Brain microvascular endothelial cell (primary cell): ENCODE measurements around the gene USP36.
A peak's percentile ranks its signal among the peaks of the same experiment; 100 is the strongest.

Experiments
- DNase-seq: peaks from one replicate; pipeline ENCODE4 v3.0.0-alpha.2; 2020
- H3K27ac ChIP-seq: fragments of 250-450 bp; sonication (Bioruptor Pico); 2 replicates; pipeline ENCODE4 v1.5.1; 2020; ENCODE audit warnings: mild to moderate bottlenecking, moderate library complexity
- H3K27me3 ChIP-seq: fragments of 250-450 bp; sonication (Bioruptor Pico); replicated peaks from 2 replicates; pipeline ENCODE4 v1.5.1; 2020; ENCODE audit warnings: mild to moderate bottlenecking
- H3K36me3 ChIP-seq: fragments of 250-450 bp; sonication (Bioruptor Pico); replicated peaks from 2 replicates; pipeline ENCODE4 v1.5.1; 2020; ENCODE audit warnings: mild to moderate bottlenecking
- H3K4me3 ChIP-seq: 2 replicates; pipeline ENCODE4 v1.5.1; 2011; ENCODE audit warnings: low read depth, mild to moderate bottlenecking, control low read depth, low read length, moderate library complexity
- CTCF ChIP-seq: IDR thresholded peaks from 2 replicates; pipeline ENCODE4 v1.5.1; 2011; ENCODE audit warnings: low read depth, mild to moderate bottlenecking, moderate library complexity, low read length, control low read depth, inconsistent platforms; ENCODE audit errors: missing control alignments
- in situ Hi-C: cut with HindIII; loops from 2 replicates; pipeline ENCODE4 v1.10.0; 2017; ENCODE audit warnings: low sequenced_read_pairs, low pct_ligation_motif_present

Gene USP36

GRCh38 chr17:78844301-78845005 lies 3.8 kb upstream of the USP36 start:
- Histone ChIP-seq H3K4me3 (no peak overlapping the region), H3K36me3 (no peaks in the 10 kb centered on the region), H3K27me3 (no peaks in the 10 kb centered on the region), H3K27ac (no peak overlapping the region)
- TF ChIP-seq CTCF, result no peak
- DNase-seq, result peak; percentile 33
- in situ Hi-C loops, result no loop called here

DNA sequence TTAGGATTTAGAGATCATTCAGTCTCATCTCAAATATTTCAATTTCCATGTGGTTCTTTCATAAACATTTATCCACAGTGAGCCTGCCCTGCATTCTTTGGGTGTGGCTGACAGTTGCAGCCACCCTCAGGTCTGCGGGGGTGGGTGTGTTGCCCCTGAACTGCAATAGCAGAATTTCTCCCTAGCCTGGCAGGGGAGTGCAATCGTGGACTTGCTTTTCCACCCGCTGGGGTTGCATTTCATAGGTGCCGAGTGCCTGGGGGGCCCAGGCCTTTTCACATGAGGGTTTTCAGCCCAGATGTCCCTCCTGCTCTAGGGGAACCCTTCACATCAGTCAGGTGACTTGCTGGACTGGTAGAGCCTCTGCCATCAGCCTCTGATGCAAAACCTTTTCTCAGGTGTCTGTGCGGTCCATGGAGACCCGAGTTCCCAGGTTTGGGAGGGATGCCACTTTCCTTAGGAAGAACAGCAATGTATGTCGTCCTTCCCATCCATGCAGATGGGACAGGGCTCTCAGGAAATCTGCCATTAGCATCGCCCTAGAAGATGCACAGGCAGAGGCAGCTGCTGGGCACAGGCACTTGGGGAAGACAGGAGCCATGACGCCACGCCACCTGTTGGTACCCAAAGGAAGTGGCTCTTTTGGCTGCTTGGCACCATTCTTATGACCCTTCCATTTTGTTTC lies 2.4 kb upstream of the USP36 start:
- DNase-seq, result peak; percentile 16
- peak; percentile 75 for TF ChIP-seq CTCF
- in situ Hi-C loops, result no loop called here
- Histone ChIP-seq H3K27me3 (no peaks in the 10 kb centered on the region), H3K27ac (no peak overlapping the region), H3K36me3 (no peaks in the 10 kb centered on the region), H3K4me3 (no peak overlapping the region)

DNA sequence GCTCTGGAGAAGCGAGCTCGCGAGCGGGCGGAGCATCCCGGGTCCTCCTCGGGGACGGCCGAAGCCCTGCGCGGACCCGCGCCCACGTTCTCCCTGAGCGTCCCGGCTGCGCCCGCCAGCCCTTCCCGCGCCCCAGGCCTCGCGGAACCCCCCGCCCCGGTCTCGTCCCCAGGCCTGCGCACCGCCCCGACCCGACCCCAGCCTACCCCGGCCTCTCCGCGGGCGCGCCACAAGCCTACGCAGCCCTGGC lies 159 bp downstream of the USP36 start:
- DNase-seq, result no peak
- H3K36me3 ChIP-seq, result peaks cover 19% of the 10 kb centered on the region
- no peak for TF ChIP-seq CTCF
- H3K4me3 ChIP-seq, result peak overlapping the region; percentile 91
- H3K27ac ChIP-seq, result peak overlapping the region; percentile 92
- in situ Hi-C loops, result no loop called here
- no peaks in the 10 kb centered on the region for H3K27me3 ChIP-seq

DNA sequence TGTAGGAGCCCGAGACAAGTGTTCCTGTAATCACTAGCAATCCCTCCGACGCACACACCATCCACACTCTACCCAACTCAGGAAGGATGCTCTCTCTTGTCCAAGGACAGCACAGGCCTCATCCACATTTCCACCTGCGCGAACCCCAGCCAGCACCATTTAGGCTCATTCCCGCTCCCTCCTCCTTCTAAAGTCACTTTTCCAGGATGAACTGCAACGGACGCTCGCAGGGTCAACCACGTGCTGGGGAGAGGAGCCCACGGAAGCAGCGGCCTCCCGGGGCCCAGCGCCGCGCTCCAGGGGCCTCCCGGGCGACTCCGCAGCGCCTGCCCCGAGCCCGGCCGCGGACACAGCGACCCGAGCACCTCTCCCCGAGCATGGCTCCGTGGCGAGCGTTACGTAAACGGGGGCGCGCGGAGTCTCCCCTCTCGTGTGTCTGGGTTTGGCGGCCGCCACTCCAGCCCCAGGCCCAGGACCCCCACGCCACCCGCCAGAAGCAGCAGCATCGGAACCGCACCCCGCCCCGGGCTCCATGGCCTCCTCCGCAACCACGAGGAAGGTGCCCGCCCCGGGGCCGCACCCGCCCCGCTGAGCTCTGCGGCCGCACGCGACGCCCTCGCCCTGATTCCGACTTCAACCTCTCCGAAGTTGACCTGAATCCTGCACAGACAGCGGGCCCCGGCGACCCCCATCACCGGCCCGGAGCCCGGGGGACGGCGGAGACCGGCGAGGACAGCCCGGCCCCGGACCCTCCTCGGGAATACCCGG lies 668 bp downstream of the USP36 start:
- peaks cover 24% of the 10 kb centered on the region for H3K36me3 ChIP-seq
- TF ChIP-seq CTCF, result no peak
- peak; percentile 24 for DNase-seq
- peak overlapping the region; percentile 91 for H3K4me3 ChIP-seq
- H3K27ac ChIP-seq, result peak overlapping the region; percentile 92
- H3K27me3 ChIP-seq, result no peaks in the 10 kb centered on the region
- in situ Hi-C loops, result no loop called here

GRCh38 chr17:78839235-78839761 lies 1.3 kb downstream of the USP36 start:
- Histone ChIP-seq H3K27me3 (no peaks in the 10 kb centered on the region), H3K36me3 (peaks cover 28% of the 10 kb centered on the region), H3K4me3 (peak overlapping the region; percentile 91), H3K27ac (peak overlapping the region; percentile 92)
- in situ Hi-C loops, result no loop called here
- no peak for TF ChIP-seq CTCF
- peak; percentile 9 for DNase-seq
